Putamen (tissue), 1 donor: ENCODE data around the gene TNNT2.

ENCODE experiments used
- DNase-seq: peaks from one replicate; pipeline ENCODE4 v3.0.0-alpha.2; 2016; ENCODE audit warnings: low spot score

The TNNT2 gene

GRCh38 chr1:201316556-201316955 lies 60.9 kb downstream of the TNNT2 start:
- no peak for DNase-seq

DNA sequence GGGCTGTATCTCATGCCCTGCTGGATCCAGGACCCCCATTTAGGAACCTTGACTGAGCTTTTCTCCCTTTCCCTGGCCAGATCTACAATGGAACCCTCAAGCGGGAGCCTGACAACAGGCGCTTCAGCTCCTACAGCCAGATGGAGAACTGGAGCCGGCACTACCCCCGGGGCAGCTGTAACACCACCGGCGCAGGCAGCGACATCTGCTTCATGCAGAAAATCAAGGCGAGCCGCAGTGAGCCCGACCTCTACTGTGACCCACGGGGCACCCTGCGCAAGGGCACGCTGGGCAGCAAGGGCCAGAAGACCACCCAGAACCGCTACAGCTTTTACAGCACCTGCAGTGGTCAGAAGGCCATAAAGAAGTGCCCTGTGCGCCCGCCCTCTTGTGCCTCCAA lies 64.4 kb downstream of the TNNT2 start:
- no peak for DNase-seq

- no peak for DNase-seq
Measured at GRCh38 chr1:201312298-201312697, 65.2 kb downstream of the TNNT2 start.

GRCh38 chr1:201311356-201312011 lies 66.0 kb downstream of the TNNT2 start:
- DNase-seq = no peak

DNA sequence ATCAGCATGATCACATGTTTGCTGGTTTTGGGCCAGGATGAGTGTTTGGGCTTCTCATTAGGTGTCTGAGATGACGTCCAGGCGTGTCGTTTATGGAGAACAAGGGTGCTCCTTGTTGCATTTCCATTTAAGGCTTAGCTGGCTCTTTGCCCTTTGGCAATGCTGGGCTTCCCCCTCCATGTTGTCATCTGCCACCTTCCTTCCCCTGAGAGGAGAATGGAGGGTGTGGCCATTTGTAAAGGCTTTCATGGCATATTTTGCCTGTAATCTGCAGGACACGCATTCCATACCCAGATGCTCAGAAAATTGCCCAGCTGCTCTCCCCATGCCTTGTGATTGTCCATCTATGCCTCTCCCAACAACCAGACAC lies 66.5 kb downstream of the TNNT2 start:
- DNase-seq = no peak

DNA sequence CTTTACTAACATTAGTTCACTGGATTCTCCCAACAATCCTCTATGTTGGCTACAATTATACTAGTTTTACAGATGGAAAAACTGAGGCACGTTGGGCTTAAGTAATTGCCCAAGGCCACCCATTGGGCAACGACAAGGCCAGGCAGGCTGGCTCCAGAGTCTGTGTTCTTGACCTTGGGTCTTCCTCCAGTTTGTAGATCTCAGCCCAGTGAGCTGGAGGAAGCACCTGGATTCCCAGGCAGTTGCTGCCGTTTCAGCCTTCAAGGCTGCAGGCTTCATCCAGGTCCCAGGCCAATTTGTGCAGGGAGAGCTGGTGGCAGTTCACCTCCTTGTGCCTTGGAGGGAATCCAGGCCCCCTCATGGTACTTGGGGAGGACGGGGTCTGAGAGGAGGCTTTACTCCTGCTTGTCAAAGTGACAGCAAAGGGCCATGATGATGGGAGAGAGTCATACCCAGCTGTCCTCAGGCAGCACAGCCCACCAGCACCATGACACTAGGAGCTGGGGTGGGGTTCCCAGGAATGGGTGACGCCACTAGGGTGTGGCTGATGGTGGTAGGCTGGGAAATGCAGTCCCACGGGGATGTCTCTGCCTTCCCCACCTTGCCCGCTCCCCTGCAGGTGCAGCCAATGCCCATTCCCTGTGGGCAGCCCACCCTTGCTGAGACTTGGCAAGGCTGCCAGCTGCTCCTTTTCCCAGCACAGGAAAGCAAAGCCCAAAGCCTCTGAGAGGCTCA lies 67.1 kb downstream of the TNNT2 start:
- no peak for DNase-seq

DNA sequence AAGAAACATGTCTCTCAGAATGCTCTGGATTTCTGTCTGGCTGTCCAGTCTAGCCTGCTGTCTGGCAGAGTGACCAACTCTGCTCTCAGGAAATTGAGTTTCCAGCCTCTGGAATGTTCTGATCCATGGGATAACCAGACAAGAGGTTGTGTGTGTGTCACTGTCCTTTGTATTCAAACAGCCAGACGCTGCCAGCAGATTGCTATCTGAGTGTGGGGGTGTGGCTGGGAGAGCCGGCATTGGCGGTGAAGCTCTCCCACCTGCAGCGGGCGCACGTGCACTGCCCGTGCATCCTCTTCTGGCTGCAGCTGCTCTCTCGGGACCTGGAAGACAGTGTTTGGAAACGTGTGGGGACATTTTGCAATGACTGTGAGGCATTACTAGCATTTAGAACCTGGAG lies 68.1 kb downstream of the TNNT2 start:
- DNase-seq = no peak
